HEK293 (cell line): ENCODE data around the gene MAML3.

Source experiments
- TF ChIP-seq, protein P1 (sequence below): fragments of 450-650 bp; formaldehyde crosslinking; IDR thresholded peaks from 2 replicates; pipeline ENCODE4 v1.5.1; 2017; ENCODE audit warnings: missing biosample characterization, missing genetic modification characterization
- TF ChIP-seq, protein P2 (sequence below): fragments of 450-650 bp; formaldehyde crosslinking; IDR thresholded peaks from 2 replicates; pipeline ENCODE4 v1.5.1; 2016; ENCODE audit warnings: missing biosample characterization, missing genetic modification characterization

DNA sequence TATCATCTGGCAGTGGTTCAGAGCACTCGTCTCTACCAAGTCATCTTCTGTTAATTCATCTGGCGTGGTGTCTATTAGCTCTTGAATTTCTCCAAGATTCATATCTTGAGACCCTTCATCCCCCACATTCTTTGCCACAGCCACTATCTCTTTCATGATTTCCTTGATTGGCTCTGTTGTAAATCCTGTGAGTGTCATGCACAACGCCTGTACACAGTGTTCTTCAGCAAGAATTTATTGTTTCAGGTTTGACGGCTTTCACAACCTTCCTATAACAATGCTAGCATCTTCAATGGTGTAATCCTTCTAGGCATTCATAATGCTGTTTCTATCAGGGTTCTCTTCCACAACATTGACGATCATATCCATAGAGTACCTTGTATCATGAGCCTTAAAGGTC is 457.5 kb downstream of the MAML3 start:
- TF ChIP-seq, protein P1, sequence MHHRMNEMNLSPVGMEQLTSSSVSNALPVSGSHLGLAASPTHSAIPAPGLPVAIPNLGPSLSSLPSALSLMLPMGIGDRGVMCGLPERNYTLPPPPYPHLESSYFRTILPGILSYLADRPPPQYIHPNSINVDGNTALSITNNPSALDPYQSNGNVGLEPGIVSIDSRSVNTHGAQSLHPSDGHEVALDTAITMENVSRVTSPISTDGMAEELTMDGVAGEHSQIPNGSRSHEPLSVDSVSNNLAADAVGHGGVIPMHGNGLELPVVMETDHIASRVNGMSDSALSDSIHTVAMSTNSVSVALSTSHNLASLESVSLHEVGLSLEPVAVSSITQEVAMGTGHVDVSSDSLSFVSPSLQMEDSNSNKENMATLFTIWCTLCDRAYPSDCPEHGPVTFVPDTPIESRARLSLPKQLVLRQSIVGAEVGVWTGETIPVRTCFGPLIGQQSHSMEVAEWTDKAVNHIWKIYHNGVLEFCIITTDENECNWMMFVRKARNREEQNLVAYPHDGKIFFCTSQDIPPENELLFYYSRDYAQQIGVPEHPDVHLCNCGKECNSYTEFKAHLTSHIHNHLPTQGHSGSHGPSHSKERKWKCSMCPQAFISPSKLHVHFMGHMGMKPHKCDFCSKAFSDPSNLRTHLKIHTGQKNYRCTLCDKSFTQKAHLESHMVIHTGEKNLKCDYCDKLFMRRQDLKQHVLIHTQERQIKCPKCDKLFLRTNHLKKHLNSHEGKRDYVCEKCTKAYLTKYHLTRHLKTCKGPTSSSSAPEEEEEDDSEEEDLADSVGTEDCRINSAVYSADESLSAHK (tag by site-specific recombination) = no peak
- TF ChIP-seq, protein P2, sequence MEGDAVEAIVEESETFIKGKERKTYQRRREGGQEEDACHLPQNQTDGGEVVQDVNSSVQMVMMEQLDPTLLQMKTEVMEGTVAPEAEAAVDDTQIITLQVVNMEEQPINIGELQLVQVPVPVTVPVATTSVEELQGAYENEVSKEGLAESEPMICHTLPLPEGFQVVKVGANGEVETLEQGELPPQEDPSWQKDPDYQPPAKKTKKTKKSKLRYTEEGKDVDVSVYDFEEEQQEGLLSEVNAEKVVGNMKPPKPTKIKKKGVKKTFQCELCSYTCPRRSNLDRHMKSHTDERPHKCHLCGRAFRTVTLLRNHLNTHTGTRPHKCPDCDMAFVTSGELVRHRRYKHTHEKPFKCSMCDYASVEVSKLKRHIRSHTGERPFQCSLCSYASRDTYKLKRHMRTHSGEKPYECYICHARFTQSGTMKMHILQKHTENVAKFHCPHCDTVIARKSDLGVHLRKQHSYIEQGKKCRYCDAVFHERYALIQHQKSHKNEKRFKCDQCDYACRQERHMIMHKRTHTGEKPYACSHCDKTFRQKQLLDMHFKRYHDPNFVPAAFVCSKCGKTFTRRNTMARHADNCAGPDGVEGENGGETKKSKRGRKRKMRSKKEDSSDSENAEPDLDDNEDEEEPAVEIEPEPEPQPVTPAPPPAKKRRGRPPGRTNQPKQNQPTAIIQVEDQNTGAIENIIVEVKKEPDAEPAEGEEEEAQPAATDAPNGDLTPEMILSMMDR = no peak
